ENCODE results near the gene ZMYM4.

DNA sequence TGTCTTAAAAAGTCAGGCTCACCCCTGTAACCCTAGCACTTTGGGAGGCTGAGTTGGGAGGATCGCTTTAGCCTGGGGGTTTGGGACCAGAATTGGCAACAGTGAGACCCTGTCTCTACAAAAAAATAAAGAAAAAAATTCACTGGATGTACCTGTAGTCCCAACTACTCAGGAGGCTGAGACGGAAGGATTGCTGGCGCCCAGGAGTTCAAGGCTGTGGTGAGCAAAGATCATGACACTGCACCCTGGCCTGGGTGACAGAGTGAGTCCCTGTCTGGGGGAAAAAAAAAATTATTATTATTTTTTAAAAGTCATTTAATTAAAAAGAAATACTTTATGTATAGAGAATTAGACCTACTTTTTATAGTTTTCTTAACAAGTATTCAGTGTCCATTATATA, 47.1 kb downstream of the ZMYM4 start:
- TF ChIP-seq, protein P1, sequence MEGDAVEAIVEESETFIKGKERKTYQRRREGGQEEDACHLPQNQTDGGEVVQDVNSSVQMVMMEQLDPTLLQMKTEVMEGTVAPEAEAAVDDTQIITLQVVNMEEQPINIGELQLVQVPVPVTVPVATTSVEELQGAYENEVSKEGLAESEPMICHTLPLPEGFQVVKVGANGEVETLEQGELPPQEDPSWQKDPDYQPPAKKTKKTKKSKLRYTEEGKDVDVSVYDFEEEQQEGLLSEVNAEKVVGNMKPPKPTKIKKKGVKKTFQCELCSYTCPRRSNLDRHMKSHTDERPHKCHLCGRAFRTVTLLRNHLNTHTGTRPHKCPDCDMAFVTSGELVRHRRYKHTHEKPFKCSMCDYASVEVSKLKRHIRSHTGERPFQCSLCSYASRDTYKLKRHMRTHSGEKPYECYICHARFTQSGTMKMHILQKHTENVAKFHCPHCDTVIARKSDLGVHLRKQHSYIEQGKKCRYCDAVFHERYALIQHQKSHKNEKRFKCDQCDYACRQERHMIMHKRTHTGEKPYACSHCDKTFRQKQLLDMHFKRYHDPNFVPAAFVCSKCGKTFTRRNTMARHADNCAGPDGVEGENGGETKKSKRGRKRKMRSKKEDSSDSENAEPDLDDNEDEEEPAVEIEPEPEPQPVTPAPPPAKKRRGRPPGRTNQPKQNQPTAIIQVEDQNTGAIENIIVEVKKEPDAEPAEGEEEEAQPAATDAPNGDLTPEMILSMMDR (IDR thresholded peaks at IDR 0.05), result no peak
- TF ChIP-seq EP300 (IDR thresholded peaks at IDR 0.05), result no peak
- TF ChIP-seq POLR2AphosphoS5 (IDR thresholded peaks at IDR 0.05), result no peak
